NT2/D1 (cell line): Measurements from ENCODE around the gene GLG1.

Experiments
- SUZ12 ChIP-seq: IDR thresholded peaks from 2 replicates; pipeline ENCODE4 v1.6.1; 2011; ENCODE audit not compliant: insufficient read length, insufficient read depth; ENCODE audit errors: extremely low read depth
- YY1 ChIP-seq: IDR thresholded peaks from 2 replicates; pipeline ENCODE4 v1.6.1; 2011; ENCODE audit not compliant: insufficient read length, insufficient read depth
- ZNF274 ChIP-seq: IDR thresholded peaks from 2 replicates; pipeline ENCODE4 v1.6.1; 2011; ENCODE audit warnings: mild to moderate bottlenecking, low read depth, low read length

DNA sequence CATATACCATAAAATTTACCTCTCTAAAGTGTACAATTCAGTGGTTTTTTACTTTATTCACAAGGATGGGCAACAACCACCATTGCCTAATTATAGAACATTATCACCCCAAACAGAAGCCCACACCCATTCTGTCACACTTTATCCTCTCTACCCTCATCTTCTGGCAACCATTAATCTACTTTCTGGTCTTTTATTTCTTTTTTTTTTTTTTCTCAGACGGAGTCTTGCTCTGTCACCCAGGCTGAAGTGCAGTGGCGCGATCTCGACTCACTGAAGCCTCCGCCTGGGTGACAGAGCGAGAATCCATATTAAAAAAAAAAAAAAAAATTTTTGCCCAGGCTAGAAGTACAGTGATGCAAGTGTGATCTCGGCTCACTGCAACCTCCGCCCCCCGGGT lies 95.0 kb downstream of the GLG1 start:
- no peak for TF ChIP-seq SUZ12
- no peak for TF ChIP-seq ZNF274
- TF ChIP-seq YY1, result no peak
